ENCODE results near the gene TMEM132C. TPM values are rescaled to one million over a fixed set of nuclear protein-coding genes. Genes with fewer than 3 reads are reported as not detected.

Gene TMEM132C
- total and polyA plus RNA-seq, 2 experiments from 2014 or later, result not detected

GRCh38 chr12:128322341-128322740 is 55.4 kb downstream of the TMEM132C start (continued):
- TF ChIP-seq ZNF462 (CRISPR knock-in tag; IDR thresholded peaks at IDR 0.05) (no peak), ZNF114 (CRISPR knock-in tag; IDR thresholded peaks at IDR 0.05) (no peak), POLR2AphosphoS5 (IDR thresholded peaks at IDR 0.05; ENCODE audit: low read depth) (no peak), NANOG (IDR thresholded peaks at IDR 0.05; ENCODE audit: borderline replicate concordance) (no peak)

- Histone ChIP-seq H3K4me2 (no peak overlapping the region), H3K4me3 (no peak overlapping the region), H3F3A (replicated peaks; ENCODE audit: low read depth) (no peaks in the 10 kb centered on the region), H3K27ac (ENCODE audit: low read depth) (no peak overlapping the region), H2AFZ (no peak overlapping the region), H4K20me1 (replicated peaks; ENCODE audit: insufficient read depth) (no peaks in the 10 kb centered on the region), H3K36me3 (ENCODE audit: insufficient read depth) (no peaks in the 10 kb centered on the region), H3K79me2 (replicated peaks; ENCODE audit: insufficient read depth) (no peaks in the 10 kb centered on the region), H3K4me1 (ENCODE audit: insufficient read depth) (no peaks in the 10 kb centered on the region), H3K27me3 (ENCODE audit: insufficient read depth) (no peaks in the 10 kb centered on the region), H3K9me2 (ENCODE audit: insufficient read depth) (no peaks in the 10 kb centered on the region)
- TF ChIP-seq STAT1 (IDR thresholded peaks at IDR 0.05; ENCODE audit: unreplicated experiment) (no peak), POLR2AphosphoS5 (IDR thresholded peaks at IDR 0.05; ENCODE audit: low read depth) (no peak), CTCF (conservative IDR thresholded peaks at IDR 0.05; ENCODE audit: low read depth in 2 of 2) (no peak)
- no peak overlapping the region for H3K4me3 Mint-ChIP-seq
- peaks cover 44% of the 10 kb centered on the region for H3K36me3 Mint-ChIP-seq (ENCODE audit: low read depth)
- no peak for DNase-seq (ENCODE audit: low spot score)
- H3K27ac Mint-ChIP-seq, result no peak overlapping the region
- ATAC-seq, result no peak
- no peaks in the 10 kb centered on the region for H3K4me1 Mint-ChIP-seq
- H3K27me3 Mint-ChIP-seq (ENCODE audit: insufficient read depth, low read depth, poor library complexity), result no peaks in the 10 kb centered on the region
- H3K9me3 Mint-ChIP-seq, result peaks cover 98% of the 10 kb centered on the region
Observed at GRCh38 chr12:128323145-128323920, 56.4 kb downstream of the TMEM132C start.

Data from GM23338 (cell line).